Lung (tissue), 12 donors: Measurements from ENCODE around the gene ARHGEF28. TPM values are rescaled to one million over a fixed set of nuclear protein-coding genes. Genes with fewer than 3 reads are reported as not detected.
A peak's percentile ranks its signal among the peaks of the same experiment; 100 is the strongest.

Experiments used
- ATAC-seq: fragments of 200-7000 bp; cut with Tn5 transposase; one replicate; pipeline ENCODE4 v1.9.1; 2020; ENCODE audit warnings: moderate number of reproducible peaks; ENCODE audit not compliant: insufficient read depth, low FRiP score
- DNase-seq, 3 donors: peaks; one replicate each; pipeline ENCODE4 v3.0.0-alpha.2; 2013 to 2017
- H3K27ac ChIP-seq, 2 donors: one replicate each; pipeline ENCODE4 v1.5.1; 2013; ENCODE audit warnings: mild to moderate bottlenecking in 2 of 2, moderate library complexity in 2 of 2, control low read depth in 1 of 2, inconsistent platforms in 1 of 2, low read depth in 1 of 2, low read length in 1 of 2
- H3K27me3 ChIP-seq, 3 donors: one replicate each; pipeline ENCODE4 v1.5.1; 2013; ENCODE audit warnings: low read length in 2 of 3; ENCODE audit not compliant: control insufficient read depth in 3 of 3, insufficient read depth in 3 of 3
- H3K36me3 ChIP-seq, 4 donors: one replicate each; pipeline ENCODE4 v1.5.1; 2013; ENCODE audit warnings: low read length in 4 of 4, mild to moderate bottlenecking in 1 of 4, moderate library complexity in 1 of 4; ENCODE audit not compliant: control insufficient read depth in 4 of 4, insufficient read depth in 4 of 4
- H3K4me1 ChIP-seq, 5 donors: one replicate each; pipeline ENCODE4 v1.5.1; 2013; ENCODE audit warnings: low read length in 5 of 5, mild to moderate bottlenecking in 2 of 5, moderate library complexity in 1 of 5; ENCODE audit not compliant: control insufficient read depth in 5 of 5, insufficient read depth in 5 of 5
- H3K4me3 ChIP-seq: one replicate; pipeline ENCODE4 v1.5.1; 2013; ENCODE audit warnings: mild to moderate bottlenecking, control low read depth, moderate library complexity
- H3K9ac ChIP-seq, 2 donors: one replicate each; pipeline ENCODE4 v1.5.1; 2013; ENCODE audit warnings: low read length in 2 of 2, control low read depth in 1 of 2; ENCODE audit not compliant: insufficient read depth in 1 of 2
- H3K9me3 ChIP-seq, 4 donors: one replicate each; pipeline ENCODE4 v1.5.1; 2013; ENCODE audit warnings: low read length in 3 of 4, mild to moderate bottlenecking in 1 of 4, moderate library complexity in 1 of 4; ENCODE audit not compliant: control insufficient read depth in 4 of 4, insufficient read depth in 3 of 4
- CTCF ChIP-seq: IDR thresholded peaks from 2 replicates; pipeline ENCODE4 v1.5.1; 2012; ENCODE audit warnings: mild to moderate bottlenecking; ENCODE audit errors: control extremely low read depth, extremely low read depth
- WGBS, 2 donors: extraction: QIAGEN DNeasy Blood & Tissue Kit; methylation state at CpG; one replicate each; pipeline ENCODE4 v1.1.7; 2013; 5-methylcytosine and 5-hydroxymethylcytosine counted together
- polyA plus RNA-seq, 2 donors: library from polyadenylated mRNA; stranded (reverse); fragments of 200-250 nt; gene quantifications; one replicate each; pipeline ENCODE4 v1.2.1, GENCODE V29; 2013
- total RNA-seq, 2 donors: library from RNA; depleted of rRNA in 1 of 2; stranded (reverse); fragments of >200 nt in 1 of 2; gene quantifications; one replicate each; pipeline ENCODE4 v1.2.1, GENCODE V29; 2014 to 2021
- donor health status: control.
- donor health status: control.
- donor health status: Bipolar disorder and iron deficiency.
- donor health status: healthy.
- donor health status: DM: yes; HTN: yes; CAD: no.

ARHGEF28 gene
- total and polyA plus RNA-seq, 4 donors = 3.0 to 13.0 (median 10.0) TPM

- H3K4me1 ChIP-seq = no peaks in the 10 kb centered on the region
- peaks cover 0 to 2% (median 0%) of the 10 kb centered on the region in 4 donors for H3K9me3 ChIP-seq
- H3K4me3 ChIP-seq = no peak overlapping the region
- H3K9ac ChIP-seq = no peak overlapping the region
- no peaks in the 10 kb centered on the region for H3K27me3 ChIP-seq
- no peak overlapping the region for H3K27ac ChIP-seq
- TF ChIP-seq CTCF = no peak
- WGBS, 2 donors = 70 to 89% methylated on average over 5 of the region's 5 CpGs
- no peaks in the 10 kb centered on the region for H3K36me3 ChIP-seq
- no peak for ATAC-seq
- DNase-seq = no peak
Observed at GRCh38 chr5:73938280-73938937, 312.4 kb downstream of the ARHGEF28 start.

- H3K4me1 ChIP-seq = no peaks in the 10 kb centered on the region
Observed at GRCh38 chr5:73938938-73939320, 312.9 kb downstream of the ARHGEF28 start.

GRCh38 chr5:73939557-73939956 is 313.6 kb downstream of the ARHGEF28 start:
- Histone ChIP-seq H3K4me1 (no peaks in the 10 kb centered on the region), H3K36me3 (no peaks in the 10 kb centered on the region), H3K27me3 (no peaks in the 10 kb centered on the region), H3K9ac (no peak overlapping the region), H3K4me3 (no peak overlapping the region), H3K9me3 (peaks cover 0 to 5% (median 1%) of the 10 kb centered on the region in 4 donors), H3K27ac (no peak overlapping the region)
- ATAC-seq (no peak), DNase-seq (no peak)
- no peak for TF ChIP-seq CTCF
- 79 to 88% methylated on average over 3 of the region's 3 CpGs for WGBS, 2 donors

More at GRCh38 chr5:73938938-73939320, 312.9 kb downstream of the ARHGEF28 start:
- ATAC-seq (no peak), DNase-seq (no peak)
- H3K27ac ChIP-seq = no peak overlapping the region
- no peaks in the 10 kb centered on the region for H3K27me3 ChIP-seq
- H3K4me3 ChIP-seq = no peak overlapping the region
- TF ChIP-seq CTCF = no peak
- 85 to 90% methylated on average over 5 of the region's 5 CpGs for WGBS, 2 donors
- H3K36me3 ChIP-seq = no peaks in the 10 kb centered on the region
- H3K9ac ChIP-seq = no peak overlapping the region
- peaks cover 0 to 2% (median 0%) of the 10 kb centered on the region in 4 donors for H3K9me3 ChIP-seq

- Histone ChIP-seq H3K9ac (no peak overlapping the region), H3K9me3 (peaks cover 0 to 6% (median 1%) of the 10 kb centered on the region in 4 donors), H3K27me3 (no peaks in the 10 kb centered on the region), H3K27ac (no peak overlapping the region), H3K4me1 (no peaks in the 10 kb centered on the region), H3K4me3 (no peak overlapping the region), H3K36me3 (no peaks in the 10 kb centered on the region)
- TF ChIP-seq CTCF = no peak
- DNase-seq = peak in 1 of 3 donors; percentile 35
- no peak for ATAC-seq
Observed at GRCh38 chr5:73940026-73940425, 314.0 kb downstream of the ARHGEF28 start.
